NCI-H2227 treated with DMSO at 0.1 percent for 48 hours (cell line): Measurements from ENCODE around the gene ARL5C.
"Not testable (repeated sequence)": the region's sequence is repeated elsewhere in the genome, so short reads cannot be mapped to it uniquely, and the experiment has no call there.

Experiments used
- DNase-seq: peaks from one replicate; lab custom pipeline; 2025; lab: John Stamatoyannopoulos, UW

Gene ARL5C

DNA sequence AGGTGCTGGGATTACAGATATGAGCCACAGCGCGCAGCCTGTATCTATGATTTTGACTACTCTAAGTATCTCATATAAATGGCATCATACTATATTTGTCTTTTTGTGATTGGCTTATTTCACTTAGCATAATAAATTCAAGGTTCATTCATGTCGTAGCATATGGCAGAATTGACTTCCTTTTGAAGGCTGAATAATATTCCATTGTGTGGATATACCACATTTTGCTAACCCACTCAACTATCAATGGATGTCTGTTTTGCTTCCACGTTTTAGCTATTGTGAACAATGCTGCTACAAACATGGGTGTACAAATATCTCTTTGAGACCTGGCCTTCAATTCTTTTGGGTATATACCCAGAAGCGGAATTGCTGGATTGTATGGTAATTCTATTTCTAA is 24.7 kb downstream of the ARL5C start:
- DNase-seq = no peak

- no peak for DNase-seq
Measured at GRCh38 chr17:39139561-39139960, 26.4 kb downstream of the ARL5C start.

GRCh38 chr17:39139161-39139511 is 26.8 kb downstream of the ARL5C start:
- no peak for DNase-seq

GRCh38 chr17:39138431-39139160 is 27.4 kb downstream of the ARL5C start:
- no peak for DNase-seq

DNA sequence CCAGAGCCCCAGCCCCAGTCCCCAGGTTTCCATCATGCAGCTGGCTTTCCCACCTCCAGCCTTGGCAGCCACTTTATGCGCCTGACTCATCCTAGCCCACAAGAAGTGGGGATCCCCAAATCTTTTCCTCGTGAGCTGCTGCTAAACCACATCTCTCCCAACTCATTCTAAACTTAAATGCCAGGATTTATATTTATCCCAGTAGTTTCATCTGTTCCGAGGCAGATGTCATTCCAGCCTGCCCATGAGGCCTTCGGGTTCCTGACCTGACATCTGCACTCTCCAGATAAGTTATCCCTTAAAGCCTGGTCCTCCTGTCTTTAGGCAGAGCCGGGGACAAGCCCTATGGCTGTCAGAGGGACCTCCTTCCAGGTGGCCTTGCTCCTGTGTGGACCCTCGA is 31.1 kb downstream of the ARL5C start:
- no peak for DNase-seq

- no peak for DNase-seq
Measured at GRCh38 chr17:39132192-39132610, 33.8 kb downstream of the ARL5C start.

DNA sequence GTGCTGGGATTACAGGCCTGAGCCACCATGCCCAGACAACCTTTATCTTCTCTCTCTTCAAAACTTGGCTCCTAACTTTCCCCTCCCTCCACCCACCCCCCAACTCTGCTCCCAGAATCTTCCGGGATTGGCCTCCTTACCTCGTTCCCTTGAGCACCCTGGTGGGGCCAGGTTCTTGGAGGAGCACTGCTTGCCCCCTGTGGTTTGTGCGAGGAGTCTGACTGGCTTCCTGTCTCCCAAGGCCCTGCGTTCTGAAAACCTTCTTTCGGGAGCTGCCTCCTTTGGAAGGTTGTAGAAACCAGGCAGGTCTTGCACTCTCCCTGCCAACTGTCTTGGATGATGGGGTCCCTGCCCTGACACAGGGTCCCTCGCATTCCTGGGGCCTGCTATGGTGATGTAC is 34.3 kb downstream of the ARL5C start:
- DNase-seq = no peak

DNA sequence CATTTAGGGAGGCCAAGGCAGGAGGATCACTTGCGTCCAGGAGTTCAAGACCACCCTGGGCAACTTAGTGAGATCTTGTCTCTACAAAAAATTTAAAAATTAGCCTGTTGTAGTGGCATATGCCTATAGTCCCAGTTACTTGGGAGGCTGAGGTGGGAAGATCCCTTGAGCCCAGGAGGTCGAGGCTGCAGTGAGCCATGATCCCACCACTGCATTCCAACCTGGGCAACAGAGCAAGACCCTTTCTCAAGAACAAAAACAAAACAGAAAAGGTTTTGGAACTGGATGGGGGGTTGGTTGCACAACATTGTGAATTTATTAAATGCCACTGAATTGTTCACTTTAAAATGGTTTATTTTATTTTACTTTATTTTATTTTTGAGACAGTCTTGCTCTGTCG is 35.8 kb downstream of the ARL5C start:
- DNase-seq = no peak

- DNase-seq = not testable (repeated sequence)
Measured at GRCh38 chr17:39129544-39129943, 36.4 kb downstream of the ARL5C start.

- no peak for DNase-seq
Measured at GRCh38 chr17:39126436-39126835, 39.5 kb downstream of the ARL5C start.

DNA sequence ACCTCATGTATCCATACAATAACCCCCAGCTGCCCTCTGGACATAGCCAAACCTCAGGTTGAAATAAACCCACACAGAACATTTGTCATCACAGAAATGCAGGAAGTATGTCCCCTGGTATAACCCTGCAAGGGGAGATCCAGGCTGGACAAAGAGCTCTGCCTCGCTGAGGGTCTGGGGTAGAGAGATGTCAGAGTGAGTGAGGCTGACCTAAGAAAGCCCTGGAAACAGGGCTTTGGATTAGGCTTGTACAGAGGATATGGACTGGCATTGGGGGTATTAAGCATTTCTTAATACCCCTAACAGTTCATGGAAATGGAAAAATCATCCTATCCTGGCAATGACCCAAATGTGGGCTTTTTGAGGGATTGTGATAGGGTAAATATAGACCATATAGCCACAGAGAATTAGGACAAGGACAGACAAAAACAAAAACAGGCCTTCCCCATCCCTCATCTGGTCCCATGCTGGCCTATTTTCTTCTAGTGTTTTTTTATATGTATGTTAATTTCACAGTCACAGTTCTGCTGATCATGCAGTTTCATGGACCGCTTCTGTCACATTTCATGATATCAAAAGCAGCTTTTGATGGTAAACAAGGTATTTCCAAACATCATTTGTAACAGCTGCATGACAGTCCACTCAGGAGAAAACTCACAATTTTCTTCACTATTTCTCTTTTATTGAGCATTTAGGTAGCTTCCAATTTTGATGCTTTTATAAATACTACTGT is 40.7 kb downstream of the ARL5C start:
- DNase-seq = no peak

DNA sequence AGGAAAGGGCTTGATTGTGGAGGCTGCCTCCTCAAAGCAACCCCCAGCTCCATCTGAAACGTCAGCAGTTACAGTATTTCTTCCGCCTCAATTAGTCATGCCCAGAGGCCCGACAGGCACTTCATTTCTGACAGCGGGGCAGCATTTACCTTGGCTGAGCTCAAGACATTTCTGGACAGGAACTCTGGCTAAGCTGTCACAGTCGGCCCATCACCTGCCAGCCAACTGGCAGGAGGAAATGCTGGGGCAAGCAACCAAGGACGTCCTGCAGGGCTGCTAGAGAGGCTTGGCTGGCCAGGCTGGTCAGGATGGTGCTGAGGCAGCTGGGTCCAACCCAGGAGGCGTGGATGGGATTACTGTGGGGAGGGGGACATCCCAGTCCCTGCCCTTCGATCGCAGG is 42.3 kb downstream of the ARL5C start:
- DNase-seq = no peak

GRCh38 chr17:39122991-39123390 is 43.0 kb downstream of the ARL5C start:
- DNase-seq = no peak

- DNase-seq = not testable (repeated sequence)
Measured at GRCh38 chr17:39121919-39122318, 44.0 kb downstream of the ARL5C start.

DNA sequence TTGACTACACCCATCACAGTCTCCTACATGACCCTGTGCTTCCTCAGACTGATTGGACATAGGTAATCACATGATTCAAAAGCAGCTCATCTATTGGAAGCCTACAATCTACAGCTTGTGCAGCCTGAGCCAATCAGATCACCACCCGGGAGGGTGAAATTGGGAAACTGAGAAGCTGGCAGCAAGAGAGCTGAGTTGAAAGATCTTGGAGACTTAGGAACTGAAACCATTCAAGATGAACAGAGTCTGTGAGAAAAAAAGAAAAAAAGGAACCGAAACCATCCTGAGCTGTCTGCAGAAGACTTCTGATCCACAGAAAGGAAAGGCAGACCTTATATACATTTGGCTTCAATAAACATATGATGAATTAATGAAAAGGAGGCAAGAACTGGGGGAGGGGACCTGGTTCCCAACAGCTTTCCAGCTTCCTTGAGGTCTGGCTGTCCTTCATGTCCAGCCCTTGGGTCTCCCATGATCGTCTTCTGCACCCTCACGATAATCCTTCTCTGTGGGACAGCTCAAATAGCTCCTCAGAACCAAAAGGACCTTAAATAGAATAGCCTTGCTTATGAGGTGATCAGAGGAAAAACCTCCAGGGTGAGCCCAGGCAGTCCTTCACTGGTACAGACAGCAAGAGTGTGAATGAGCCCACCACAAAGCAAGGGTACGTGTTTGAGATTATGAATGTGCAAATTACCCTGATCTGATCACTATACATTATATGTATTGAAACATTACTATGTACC is 47.1 kb downstream of the ARL5C start:
- DNase-seq = no peak

DNA sequence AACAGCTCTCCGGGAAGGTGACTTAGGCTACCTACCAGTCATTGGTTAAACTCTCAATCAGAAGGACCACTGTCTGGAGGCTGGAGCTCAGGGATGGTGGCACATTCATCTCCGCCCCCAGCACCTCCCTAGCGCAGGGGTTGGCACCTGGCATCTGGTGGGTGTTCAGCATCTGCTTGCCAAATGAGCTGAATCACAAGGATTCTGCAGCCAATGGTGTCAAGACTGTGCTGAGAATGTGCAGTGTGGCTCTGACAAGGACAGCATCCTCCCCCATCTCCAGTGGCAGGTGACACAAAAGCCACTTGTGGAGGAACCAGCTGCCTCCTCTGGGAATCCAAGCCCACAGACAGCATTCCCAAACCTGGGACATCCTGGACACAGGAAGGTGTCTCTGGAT is 49.7 kb downstream of the ARL5C start:
- no peak for DNase-seq

DNA sequence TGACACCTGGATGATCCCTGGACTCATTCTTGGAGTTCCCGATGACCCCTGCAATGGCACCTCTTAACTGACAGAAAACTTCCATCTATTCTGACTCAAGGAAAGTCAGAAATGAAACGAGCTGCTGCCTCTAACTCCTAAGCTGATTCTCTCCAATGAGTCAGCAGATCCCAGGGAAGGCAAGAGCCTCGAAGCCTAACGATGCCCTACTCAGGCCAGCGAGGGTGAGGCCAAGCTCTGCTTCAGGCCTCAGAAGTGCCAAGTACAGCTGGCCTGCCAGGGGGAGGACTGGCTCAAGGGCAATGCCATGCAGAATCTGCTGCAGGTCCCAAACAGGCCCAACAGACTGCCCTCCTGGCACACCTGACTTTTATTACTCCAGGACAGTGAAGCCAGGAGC is 50.8 kb downstream of the ARL5C start:
- no peak for DNase-seq

GRCh38 chr17:39114723-39115122 is 51.2 kb downstream of the ARL5C start:
- DNase-seq = no peak

DNA sequence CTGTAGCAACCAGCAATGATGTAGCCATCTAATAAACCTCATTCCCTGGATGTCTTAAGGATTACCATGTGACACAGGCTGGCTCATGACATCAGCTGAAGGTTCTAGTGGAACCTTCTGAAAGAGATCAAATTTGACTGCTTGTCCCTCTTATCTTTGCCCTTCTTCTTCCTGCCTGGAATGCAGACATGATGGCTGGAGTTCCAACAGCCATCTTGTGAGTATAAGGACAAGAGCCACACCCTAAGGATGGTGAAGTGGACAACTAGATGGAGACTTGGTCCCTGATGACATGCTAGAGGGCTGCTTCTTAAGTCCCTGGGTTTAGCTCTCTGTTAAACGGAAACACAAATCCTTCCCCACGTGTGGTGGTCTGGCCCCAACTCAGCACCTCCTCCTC is 52.1 kb downstream of the ARL5C start:
- DNase-seq = no peak

DNA sequence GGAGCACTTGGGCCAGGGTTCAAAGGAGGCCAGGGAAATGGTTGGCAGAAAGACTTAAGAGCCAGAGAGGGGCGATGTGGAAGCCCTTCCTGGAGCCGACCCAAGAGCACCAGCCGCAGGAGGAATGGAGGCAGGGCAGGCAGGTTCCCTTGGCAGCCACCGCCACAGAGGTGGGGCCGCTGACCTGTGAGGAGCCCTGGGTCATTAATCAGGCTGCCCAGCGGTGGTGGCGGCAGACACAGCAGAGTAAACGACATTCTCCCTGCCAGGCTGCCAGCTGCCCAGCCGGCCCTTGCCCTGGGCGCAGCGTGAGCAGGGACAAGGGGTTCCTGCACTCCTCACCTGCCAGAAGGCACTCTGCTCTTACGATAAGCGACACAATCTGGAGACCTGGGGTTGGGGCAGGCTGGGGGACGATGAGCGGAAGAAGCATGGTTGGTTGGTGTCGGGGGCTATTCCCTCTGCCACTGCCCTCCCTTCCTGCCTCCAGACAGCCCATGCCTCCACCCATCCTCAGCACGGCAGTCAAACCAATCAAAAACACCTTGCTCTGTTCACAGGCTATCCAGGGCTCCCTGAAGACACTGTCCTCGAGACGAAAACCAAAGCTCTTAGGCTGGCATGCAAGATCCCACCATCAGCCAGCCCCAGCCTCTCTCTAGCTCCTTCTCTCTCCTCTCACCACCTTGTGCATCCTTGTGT is 55.4 kb downstream of the ARL5C start:
- peak; percentile 23 for DNase-seq

- no peak for DNase-seq
Measured at GRCh38 chr17:39108461-39109375, 57.2 kb downstream of the ARL5C start.
